Stimulated activated naive CD4-positive, alpha-beta T cell treated with Interleukin-2 at 50 U/mL for 16 hours (primary cell): ENCODE data around the gene BLCAP.
"Not testable (repeated sequence)": the region's sequence is repeated elsewhere in the genome, so short reads cannot be mapped to it uniquely, and the experiment has no call there.

ENCODE experiments used
- DNase-seq: peaks from one replicate; lab custom pipeline; 2025; lab: John Stamatoyannopoulos, UW

BLCAP gene

GRCh38 chr20:37479925-37480691, 47.6 kb downstream of the BLCAP start:
- DNase-seq = no peak

GRCh38 chr20:37479266-37479665, 48.4 kb downstream of the BLCAP start:
- no peak for DNase-seq

- DNase-seq = no peak
Measured at GRCh38 chr20:37477041-37477440, 50.6 kb downstream of the BLCAP start.

- no peak for DNase-seq
Measured at GRCh38 chr20:37475252-37475651, 52.4 kb downstream of the BLCAP start.

- no peak for DNase-seq
Measured at GRCh38 chr20:37474386-37474785, 53.3 kb downstream of the BLCAP start.

GRCh38 chr20:37473249-37474000, 54.3 kb downstream of the BLCAP start:
- DNase-seq = no peak

GRCh38 chr20:37472435-37472834, 55.2 kb downstream of the BLCAP start:
- DNase-seq = not testable (repeated sequence)

- no peak for DNase-seq
Measured at GRCh38 chr20:37471741-37472235, 55.9 kb downstream of the BLCAP start.

- DNase-seq = not testable (repeated sequence)
Measured at GRCh38 chr20:37470190-37470589, 57.5 kb downstream of the BLCAP start.

- no peak for DNase-seq
Measured at GRCh38 chr20:37469531-37469930, 58.1 kb downstream of the BLCAP start.

- DNase-seq = no peak
Measured at GRCh38 chr20:37468886-37469285, 58.8 kb downstream of the BLCAP start.
